HG03045 (cell line): ENCODE measurements around the gene M1AP.
"Not testable (repeated sequence)": the region's sequence is repeated elsewhere in the genome, so short reads cannot be mapped to it uniquely, and the experiment has no call there.

Experiments used
- ATAC-seq: cut with Tn5 transposase; IDR thresholded peaks from one replicate; pipeline ENCODE4 v1.9.1; 2021; ENCODE audit warnings: mild to moderate bottlenecking, moderate library complexity; ENCODE audit not compliant: unreplicated experiment

The M1AP gene

GRCh38 chr2:74569686-74570085 is 78.4 kb downstream of the M1AP start:
- no peak for ATAC-seq

GRCh38 chr2:74567881-74568280 is 80.2 kb downstream of the M1AP start:
- no peak for ATAC-seq

- no peak for ATAC-seq
Measured at GRCh38 chr2:74566754-74567085, 81.4 kb downstream of the M1AP start.

GRCh38 chr2:74566076-74566753 is 81.9 kb downstream of the M1AP start:
- no peak for ATAC-seq

GRCh38 chr2:74564222-74564621 is 83.9 kb downstream of the M1AP start:
- ATAC-seq: no peak

GRCh38 chr2:74562126-74562775 is 85.9 kb downstream of the M1AP start:
- no peak for ATAC-seq

GRCh38 chr2:74561022-74561421 is 87.1 kb downstream of the M1AP start:
- ATAC-seq: not testable (repeated sequence)

GRCh38 chr2:74560591-74560990 is 87.5 kb downstream of the M1AP start:
- no peak for ATAC-seq

- no peak for ATAC-seq
Measured at GRCh38 chr2:74559912-74560311, 88.2 kb downstream of the M1AP start.

- ATAC-seq: no peak
Measured at GRCh38 chr2:74558284-74559230, 89.6 kb downstream of the M1AP start.

- ATAC-seq: no peak
Measured at GRCh38 chr2:74556831-74557370, 91.2 kb downstream of the M1AP start.

GRCh38 chr2:74556159-74556558 is 92.0 kb downstream of the M1AP start:
- no peak for ATAC-seq

GRCh38 chr2:74555610-74556103 is 92.5 kb downstream of the M1AP start:
- ATAC-seq: no peak

GRCh38 chr2:74554820-74555531 is 93.2 kb downstream of the M1AP start:
- peak; percentile 41 for ATAC-seq

GRCh38 chr2:74553892-74554819 is 94.0 kb downstream of the M1AP start, which contains the start of the genes DOK1 and LOXL3:
TSS of gene DOK1 (plus strand) at chr2:74554720. CDS start at chr2:74554755, 35 bp downstream.
TSS of gene LOXL3 (minus strand) at chr2:74553942. CDS start at chr2:74552634, 1,308 bp downstream.
- peak; percentile 62 for ATAC-seq

GRCh38 chr2:74552914-74553811 is 95.0 kb downstream of the M1AP start:
- no peak for ATAC-seq

- ATAC-seq: no peak
Measured at GRCh38 chr2:74551942-74552913, 95.9 kb downstream of the M1AP start.
